Effector memory CD8-positive, alpha-beta T cell (primary cell): ENCODE results near the gene IPO9.
"Not testable (repeated sequence)": the region's sequence is repeated elsewhere in the genome, so short reads cannot be mapped to it uniquely, and the experiment has no call there.

Experiments used
- ATAC-seq: fragments of 150-1000 bp; cut with Tn5 transposase; replicated peaks from 2 replicates; pipeline ENCODE4 v1.10.0; 2021; ENCODE audit warnings: mild to moderate bottlenecking, moderate library complexity
- DNase-seq, 3 experiments: peaks; one replicate each; pipeline ENCODE4 v3.0.0; 2021
- H3K27ac Mint-ChIP-seq, 2 donors: one replicate each; pipeline ENCODE4 v1.8.0; 2022; ENCODE audit warnings: mild to moderate bottlenecking in 2 of 2, mixed read lengths in 2 of 2, moderate library complexity in 2 of 2
- H3K27me3 Mint-ChIP-seq, 2 donors: one replicate each; pipeline ENCODE4 v1.8.0; 2022; ENCODE audit warnings: mixed read lengths in 2 of 2
- H3K36me3 Mint-ChIP-seq: one replicate; pipeline ENCODE4 v1.8.0; 2022; ENCODE audit warnings: mild to moderate bottlenecking, moderate library complexity, mixed read lengths; ENCODE audit not compliant: insufficient read depth
- H3K4me1 Mint-ChIP-seq, 2 donors: one replicate each; pipeline ENCODE4 v1.8.0; 2022; ENCODE audit warnings: low read depth in 2 of 2, mixed read lengths in 2 of 2
- H3K4me3 Mint-ChIP-seq, 2 donors: one replicate each; pipeline ENCODE4 v1.8.0; 2022; ENCODE audit warnings: mild to moderate bottlenecking in 2 of 2, mixed read lengths in 2 of 2, moderate library complexity in 2 of 2
- H3K9me3 Mint-ChIP-seq, 2 donors: one replicate each; pipeline ENCODE4 v1.8.0; 2022; ENCODE audit warnings: mixed read lengths in 2 of 2

The IPO9 gene

DNA sequence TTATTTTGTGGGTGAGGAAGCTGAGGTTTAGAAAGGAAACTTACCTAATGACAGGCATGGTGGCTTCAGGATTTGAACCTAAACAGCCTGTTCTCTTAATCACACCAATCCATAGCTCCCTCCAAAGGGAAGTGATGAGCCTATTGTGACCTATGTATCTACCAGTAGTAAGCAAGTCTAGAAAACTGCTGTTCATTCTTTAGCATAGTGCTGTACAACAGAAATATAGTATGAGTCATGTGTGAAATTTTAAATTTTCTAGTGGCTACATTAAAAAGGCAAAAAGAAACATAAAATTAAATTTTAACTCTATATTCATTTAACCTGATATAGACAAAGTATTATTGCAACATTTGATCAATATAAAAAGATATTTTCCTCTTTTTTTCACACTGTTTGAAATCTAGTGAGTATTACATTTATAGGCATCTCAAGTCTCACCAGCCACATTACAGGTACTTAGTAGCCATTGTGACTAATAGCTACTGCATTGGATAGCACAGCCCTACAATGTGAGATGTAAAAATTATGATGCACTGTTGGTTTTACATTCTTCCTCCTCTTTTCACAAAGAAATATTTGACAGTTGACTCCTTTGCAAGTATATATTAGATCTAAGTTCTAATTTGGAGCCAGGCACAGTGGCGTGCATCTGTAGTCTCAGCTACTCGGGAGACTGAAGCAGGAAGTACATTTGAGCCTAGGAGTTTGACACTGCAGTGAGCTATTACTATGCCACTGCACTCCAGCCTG is 16.6 kb downstream of the IPO9 start:
- no peak overlapping the region for H3K27ac Mint-ChIP-seq
- no peak overlapping the region for H3K4me3 Mint-ChIP-seq
- no peaks in the 10 kb centered on the region for H3K9me3 Mint-ChIP-seq

DNA sequence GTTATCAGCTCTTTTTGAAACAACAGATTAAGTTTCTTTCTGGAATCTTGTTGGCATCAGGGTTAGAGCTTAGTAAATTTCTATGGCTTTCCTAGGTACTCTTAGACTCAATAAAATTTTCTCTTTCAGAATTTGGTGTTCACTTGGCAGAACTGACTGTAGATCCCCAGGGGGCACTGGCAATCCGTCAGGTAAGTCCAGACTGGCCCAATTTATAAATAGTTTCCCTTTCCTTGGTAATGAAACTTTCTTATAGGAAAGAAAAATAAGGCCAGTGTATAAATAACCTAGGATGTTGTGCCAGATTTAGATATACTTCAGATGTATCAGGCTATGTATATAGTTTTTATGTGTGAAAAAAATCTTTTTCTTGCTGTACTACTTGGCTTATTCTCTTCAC is 18.2 kb downstream of the IPO9 start:
- Mint-ChIP-seq H3K27ac (peak overlapping the region; percentile 35 to 49), H3K36me3 (peaks cover 37% of the 10 kb centered on the region)

More for the DNA sequence above, 16.6 kb downstream of the IPO9 start:
- ATAC-seq (no peak), DNase-seq (no peak)
- H3K36me3 Mint-ChIP-seq: peaks cover 25% of the 10 kb centered on the region
- H3K4me1 Mint-ChIP-seq: peaks cover 11 to 44% of the 10 kb centered on the region in 2 donors
- H3K27me3 Mint-ChIP-seq: no peaks in the 10 kb centered on the region

DNA sequence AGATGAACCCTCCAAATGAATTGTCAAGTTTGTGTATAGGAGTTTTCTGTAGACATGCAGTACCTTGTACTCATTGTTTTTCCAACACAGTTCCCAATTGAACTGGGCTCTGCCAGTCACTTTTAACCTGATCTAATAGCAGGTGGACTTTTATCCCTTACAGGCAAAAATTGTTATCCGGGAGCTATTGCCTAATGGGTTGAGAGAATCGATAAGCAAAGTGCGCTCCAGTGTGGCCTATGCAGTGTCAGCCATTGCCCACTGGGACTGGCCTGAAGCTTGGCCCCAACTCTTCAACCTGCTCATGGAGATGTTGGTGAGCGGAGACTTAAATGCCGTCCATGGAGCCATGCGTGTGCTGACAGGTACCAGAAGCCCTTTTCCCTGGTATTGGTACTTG is 19.3 kb downstream of the IPO9 start:
- Mint-ChIP-seq H3K27me3 (no peaks in the 10 kb centered on the region), H3K9me3 (no peaks in the 10 kb centered on the region), H3K36me3 (peaks cover 48% of the 10 kb centered on the region), H3K27ac (peak overlapping the region in 1 of 2 donors; percentile 10), H3K4me1 (peaks cover 6 to 20% of the 10 kb centered on the region in 2 donors), H3K4me3 (no peak overlapping the region)
- no peak for ATAC-seq
- no peak for DNase-seq

More for the DNA sequence above, 18.2 kb downstream of the IPO9 start:
- no peaks in the 10 kb centered on the region for H3K27me3 Mint-ChIP-seq
- no peak overlapping the region for H3K4me3 Mint-ChIP-seq
- no peak for DNase-seq
- peaks cover 8 to 31% of the 10 kb centered on the region in 2 donors for H3K4me1 Mint-ChIP-seq
- ATAC-seq: no peak
- no peaks in the 10 kb centered on the region for H3K9me3 Mint-ChIP-seq

DNA sequence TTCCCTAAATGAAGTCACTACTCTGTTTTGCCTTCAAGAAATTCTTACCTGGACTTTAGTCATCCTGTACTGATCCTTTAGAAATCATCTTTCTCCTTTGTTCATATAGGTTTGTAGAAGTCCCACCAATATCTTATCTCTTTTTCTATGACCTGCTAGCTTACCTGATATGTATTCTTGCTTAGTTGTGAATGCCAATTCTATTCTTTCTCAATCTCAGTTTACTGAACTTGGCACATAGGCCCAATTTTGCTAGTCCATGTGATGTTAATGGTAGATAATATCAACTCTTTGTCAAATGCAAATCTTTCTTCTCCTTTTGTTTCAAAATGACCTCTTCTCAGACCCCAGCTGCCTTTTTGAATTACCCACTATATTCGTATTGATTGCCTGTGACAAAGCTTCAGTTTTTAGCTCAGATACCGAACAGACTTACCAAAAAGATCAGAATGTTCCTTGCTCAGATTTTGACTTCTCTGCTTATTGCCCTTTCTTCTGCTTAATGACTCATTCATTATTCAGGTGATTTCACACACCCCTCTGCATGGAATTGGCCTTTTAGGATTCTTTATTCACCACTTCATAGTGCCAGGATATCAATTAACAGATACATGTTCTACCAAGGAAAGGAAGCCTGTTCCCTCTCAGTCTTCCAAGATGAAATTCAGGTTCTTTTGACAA is 20.6 kb downstream of the IPO9 start:
- Mint-ChIP-seq H3K9me3 (no peaks in the 10 kb centered on the region), H3K27me3 (no peaks in the 10 kb centered on the region), H3K36me3 (peaks cover 59% of the 10 kb centered on the region), H3K4me1 (peaks cover 6 to 14% of the 10 kb centered on the region in 2 donors), H3K27ac (no peak overlapping the region), H3K4me3 (no peak overlapping the region)
- DNase-seq (no peak), ATAC-seq (no peak)

DNA sequence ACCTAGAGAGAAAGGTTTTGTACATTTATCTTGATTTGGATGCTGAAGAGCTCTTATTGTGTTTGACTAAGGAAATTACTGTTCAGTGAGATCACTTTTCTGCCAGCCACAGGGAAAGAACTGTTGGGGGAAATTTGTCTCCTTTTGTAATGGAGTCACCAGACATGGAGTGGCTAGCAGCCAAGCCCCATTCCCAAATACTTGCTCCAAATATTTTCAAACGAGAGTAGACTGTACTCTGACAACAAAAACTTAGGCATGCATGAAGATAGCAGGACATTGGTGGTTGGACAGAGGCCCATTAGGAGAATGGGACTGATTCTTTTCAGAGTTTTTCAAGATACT is 21.1 kb downstream of the IPO9 start:
- DNase-seq (no peak), ATAC-seq (no peak)
- H3K36me3 Mint-ChIP-seq: peaks cover 64% of the 10 kb centered on the region
- peaks cover 6 to 13% of the 10 kb centered on the region in 2 donors for H3K4me1 Mint-ChIP-seq
- H3K27me3 Mint-ChIP-seq: no peaks in the 10 kb centered on the region
- no peak overlapping the region for H3K4me3 Mint-ChIP-seq
- no peaks in the 10 kb centered on the region for H3K9me3 Mint-ChIP-seq
- no peak overlapping the region for H3K27ac Mint-ChIP-seq

DNA sequence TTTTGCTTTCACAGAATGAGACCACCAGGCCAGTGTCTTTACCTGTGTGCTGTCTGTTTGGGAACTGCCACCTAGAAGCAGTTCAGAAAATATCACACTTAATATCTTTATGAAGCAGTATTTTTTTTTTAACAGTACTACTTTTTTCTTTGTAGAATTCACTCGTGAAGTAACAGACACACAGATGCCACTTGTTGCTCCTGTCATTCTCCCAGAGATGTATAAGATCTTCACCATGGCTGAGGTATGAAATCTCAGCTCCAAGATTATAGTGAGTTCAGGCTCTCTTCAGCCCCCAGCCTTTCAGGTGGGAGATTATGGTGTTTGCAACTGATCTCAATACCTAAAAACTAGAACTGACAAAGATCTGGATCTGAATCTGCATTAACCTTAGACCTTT is 23.0 kb downstream of the IPO9 start:
- ATAC-seq: no peak
- H3K27me3 Mint-ChIP-seq: no peaks in the 10 kb centered on the region
- H3K36me3 Mint-ChIP-seq: peaks cover 84% of the 10 kb centered on the region
- H3K4me1 Mint-ChIP-seq: peaks cover 2 to 4% of the 10 kb centered on the region in 2 donors
- no peak overlapping the region for H3K27ac Mint-ChIP-seq
- DNase-seq: no peak
- no peaks in the 10 kb centered on the region for H3K9me3 Mint-ChIP-seq
- no peak overlapping the region for H3K4me3 Mint-ChIP-seq

DNA sequence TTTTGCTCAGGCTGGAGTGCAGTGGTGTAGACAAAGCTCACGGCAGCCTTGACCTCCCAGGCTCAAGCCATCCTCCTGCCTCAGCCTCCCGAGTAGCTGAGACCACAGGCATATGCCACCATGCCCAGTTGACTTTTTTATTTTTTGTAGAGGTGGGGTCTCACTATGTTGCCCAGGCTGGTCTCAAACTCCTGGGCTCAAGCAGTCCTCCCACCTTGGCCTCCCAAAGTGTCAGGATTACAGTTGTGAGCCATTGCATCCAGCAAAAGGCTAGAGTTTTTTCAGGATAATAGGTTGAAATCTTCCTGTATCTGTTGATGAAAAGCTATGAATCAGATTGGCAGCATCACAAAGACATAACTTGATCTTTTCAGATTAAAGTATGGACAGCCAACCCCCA is 27.8 kb downstream of the IPO9 start:
- Mint-ChIP-seq H3K27ac (peak overlapping the region in 1 of 2 donors; percentile 29), H3K36me3 (peaks cover 92% of the 10 kb centered on the region)
- not testable (repeated sequence) for H3K27me3 Mint-ChIP-seq, H3K9me3 Mint-ChIP-seq, ATAC-seq, H3K4me3 Mint-ChIP-seq, H3K4me1 Mint-ChIP-seq, DNase-seq

DNA sequence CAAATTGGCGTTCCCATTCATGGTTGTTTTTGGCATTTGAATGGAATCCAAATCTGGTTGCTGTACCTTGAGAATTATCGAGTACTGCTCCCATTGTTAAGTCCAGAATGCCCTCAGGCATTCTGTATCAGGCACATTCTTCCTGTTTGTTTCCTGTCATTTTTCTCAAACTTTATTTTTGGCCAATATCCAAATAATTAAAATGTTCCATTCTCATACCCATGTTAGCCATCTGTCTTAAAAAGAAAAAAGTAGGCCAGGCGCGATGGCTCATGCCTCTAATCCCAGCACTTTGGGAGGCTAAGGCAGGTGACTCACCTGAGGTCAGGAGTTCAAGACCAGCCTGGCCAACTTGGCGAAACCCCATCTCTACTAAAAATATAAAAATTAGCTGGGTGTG is 30.5 kb downstream of the IPO9 start:
- peaks cover 86% of the 10 kb centered on the region for H3K36me3 Mint-ChIP-seq
- DNase-seq (no peak), ATAC-seq (no peak)
- H3K27me3 Mint-ChIP-seq: no peaks in the 10 kb centered on the region
- H3K4me1 Mint-ChIP-seq: no peaks in the 10 kb centered on the region
- no peak overlapping the region for H3K27ac Mint-ChIP-seq
- no peaks in the 10 kb centered on the region for H3K9me3 Mint-ChIP-seq
- H3K4me3 Mint-ChIP-seq: no peak overlapping the region

DNA sequence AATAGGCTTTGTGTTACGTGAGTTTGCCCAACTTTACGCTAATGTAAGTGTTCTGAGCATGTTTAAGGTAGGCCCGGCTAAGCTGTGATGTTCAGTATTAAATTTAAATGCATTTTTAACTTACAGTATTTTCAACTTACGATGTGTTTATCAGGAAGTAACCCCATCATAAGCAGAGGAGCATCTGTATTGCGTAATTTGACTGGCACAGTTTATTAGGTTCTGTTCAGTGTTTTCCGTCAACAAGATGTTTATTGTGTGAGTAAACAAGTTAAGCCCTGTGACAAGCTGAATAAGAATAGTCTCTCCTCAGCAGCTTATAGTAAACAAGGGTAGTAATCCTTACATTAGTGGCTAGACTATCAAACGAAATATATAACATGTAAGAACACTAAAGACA is 32.5 kb downstream of the IPO9 start:
- Mint-ChIP-seq H3K9me3 (no peaks in the 10 kb centered on the region), H3K36me3 (peaks cover 80% of the 10 kb centered on the region), H3K4me3 (no peak overlapping the region), H3K27ac (no peak overlapping the region), H3K4me1 (no peaks in the 10 kb centered on the region), H3K27me3 (no peaks in the 10 kb centered on the region)
- no peak for DNase-seq
- no peak for ATAC-seq

DNA sequence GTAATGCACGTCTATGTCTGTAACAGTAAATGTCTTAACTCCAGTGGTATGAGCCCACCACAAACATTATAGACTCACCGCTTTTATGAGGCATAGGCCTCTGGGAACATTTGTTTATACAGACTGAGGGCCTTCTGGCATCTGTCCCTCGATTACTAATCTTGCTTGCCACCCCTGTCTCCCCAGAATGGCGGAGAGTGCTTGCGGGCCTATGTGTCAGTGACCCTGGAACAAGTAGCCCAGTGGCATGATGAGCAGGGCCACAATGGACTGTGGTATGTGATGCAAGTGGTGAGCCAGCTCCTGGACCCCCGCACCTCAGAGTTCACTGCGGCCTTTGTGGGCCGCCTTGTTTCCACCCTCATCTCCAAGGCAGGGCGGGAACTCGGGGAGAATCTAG is 41.4 kb downstream of the IPO9 start:
- Mint-ChIP-seq H3K4me3 (no peak overlapping the region), H3K27ac (no peak overlapping the region), H3K4me1 (no peaks in the 10 kb centered on the region), H3K27me3 (no peaks in the 10 kb centered on the region), H3K36me3 (peaks cover 77% of the 10 kb centered on the region), H3K9me3 (no peaks in the 10 kb centered on the region)
- DNase-seq: no peak
- no peak for ATAC-seq

DNA sequence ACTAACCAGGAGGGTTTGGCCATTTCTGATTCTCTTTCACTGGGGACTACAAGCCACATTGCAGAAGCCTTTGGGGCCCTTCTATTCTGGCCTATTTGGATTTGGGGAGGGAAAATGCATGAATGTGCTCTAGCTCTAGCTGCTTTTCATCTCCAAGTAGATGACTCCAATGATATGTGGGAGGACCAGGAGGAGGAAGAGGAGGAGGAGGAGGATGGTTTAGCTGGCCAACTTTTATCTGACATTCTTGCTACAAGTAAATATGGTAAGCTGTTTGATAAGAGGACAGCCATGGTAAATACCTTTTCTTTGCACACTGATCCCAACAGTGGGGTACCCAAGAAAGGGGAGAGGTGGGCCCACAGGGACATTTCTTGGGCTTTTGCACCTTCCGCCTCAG is 45.7 kb downstream of the IPO9 start:
- Mint-ChIP-seq H3K36me3 (peaks cover 47% of the 10 kb centered on the region), H3K27me3 (no peaks in the 10 kb centered on the region), H3K9me3 (no peaks in the 10 kb centered on the region), H3K27ac (peak overlapping the region in 1 of 2 donors; percentile 41), H3K4me1 (peaks cover 0 to 2% of the 10 kb centered on the region in 2 donors), H3K4me3 (no peak overlapping the region)
- no peak for ATAC-seq
- DNase-seq: no peak

DNA sequence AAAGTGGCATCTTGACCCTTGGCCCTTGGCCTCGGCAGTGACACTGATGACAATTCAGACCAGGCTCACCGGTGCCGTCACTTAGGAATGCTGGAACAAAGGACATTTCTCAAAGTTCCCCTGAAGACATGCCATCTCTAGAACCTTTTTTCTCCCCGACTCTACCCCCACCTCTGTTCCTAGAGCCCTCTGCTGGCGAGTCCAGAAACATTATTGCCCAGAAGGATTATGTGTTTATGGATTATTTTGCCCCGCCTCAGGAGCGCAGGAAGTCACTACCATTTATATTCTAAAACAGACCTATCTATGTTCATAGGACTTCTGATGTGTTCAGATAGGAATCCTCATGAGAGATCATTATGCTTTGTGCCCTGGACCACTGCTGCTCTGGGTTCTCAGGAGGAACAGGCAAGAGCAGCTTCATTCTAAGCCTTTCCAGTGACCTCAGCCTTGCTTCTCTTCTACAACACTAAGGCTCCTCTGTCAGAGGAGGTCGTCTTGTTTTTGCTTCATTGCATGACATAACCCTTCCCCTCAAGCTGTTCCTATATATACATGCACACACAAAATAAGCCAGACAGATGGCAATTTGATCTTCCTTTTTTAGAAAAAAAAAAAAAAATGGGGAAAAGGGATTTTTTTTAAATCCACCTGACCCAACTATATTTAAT is 47.3 kb downstream of the IPO9 start:
- peaks cover 0 to 2% of the 10 kb centered on the region in 2 donors for H3K4me1 Mint-ChIP-seq
- no peaks in the 10 kb centered on the region for H3K9me3 Mint-ChIP-seq
- no peak overlapping the region for H3K4me3 Mint-ChIP-seq
- H3K27me3 Mint-ChIP-seq: no peaks in the 10 kb centered on the region
- H3K36me3 Mint-ChIP-seq: peaks cover 33% of the 10 kb centered on the region
- ATAC-seq (no peak), DNase-seq (no peak)
- no peak overlapping the region for H3K27ac Mint-ChIP-seq

DNA sequence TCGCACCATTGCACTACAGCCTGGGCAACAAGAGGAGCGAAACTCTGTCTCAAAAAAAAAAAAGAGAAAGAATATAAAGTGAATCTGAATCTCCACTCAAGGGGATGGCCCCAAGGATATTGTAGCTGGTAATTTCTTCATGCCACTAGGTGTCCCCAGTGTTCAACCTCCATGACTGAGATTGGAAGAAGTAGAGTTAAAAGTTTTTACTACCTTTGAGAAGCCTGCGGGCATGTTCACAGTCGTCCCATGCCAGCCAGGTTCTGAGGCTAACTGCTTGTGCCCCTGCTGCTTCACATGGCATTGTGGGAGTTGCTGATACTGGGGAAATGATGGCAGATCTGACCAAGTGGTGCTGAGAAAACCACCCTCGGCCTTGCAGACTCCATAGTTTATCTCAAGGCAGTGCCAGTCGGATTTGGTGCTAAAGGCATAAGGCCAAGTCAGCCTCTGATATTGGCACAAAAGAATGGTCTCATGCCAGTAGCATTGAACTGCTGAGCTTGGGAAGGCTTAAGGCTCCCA is 49.0 kb downstream of the IPO9 start:
- ATAC-seq (peak; percentile 31), DNase-seq (no peak)
- Mint-ChIP-seq H3K36me3 (peaks cover 16% of the 10 kb centered on the region), H3K9me3 (no peaks in the 10 kb centered on the region), H3K27ac (peak overlapping the region in 1 of 2 donors; percentile 67), H3K4me3 (no peak overlapping the region), H3K27me3 (no peaks in the 10 kb centered on the region), H3K4me1 (peaks cover 0 to 2% of the 10 kb centered on the region in 2 donors)
